B cell (primary cell): ENCODE results near the gene ANKRD13D.

Experiments used
- EZH2 ChIP-seq: IDR thresholded peaks from 2 replicates; pipeline ENCODE4 v1.6.1; 2012; ENCODE audit warnings: borderline replicate concordance, low read depth, mild to moderate bottlenecking, moderate library complexity, low read length; ENCODE audit not compliant: insufficient read depth, poor library complexity, severe bottlenecking
- TF ChIP-seq, protein P1 (sequence below): fragments of 200-600 bp; IDR thresholded peaks from one replicate; pipeline ENCODE4 v1.8.0; 2022; ENCODE audit warnings: antibody characterized with exemption, mild to moderate bottlenecking

DNA sequence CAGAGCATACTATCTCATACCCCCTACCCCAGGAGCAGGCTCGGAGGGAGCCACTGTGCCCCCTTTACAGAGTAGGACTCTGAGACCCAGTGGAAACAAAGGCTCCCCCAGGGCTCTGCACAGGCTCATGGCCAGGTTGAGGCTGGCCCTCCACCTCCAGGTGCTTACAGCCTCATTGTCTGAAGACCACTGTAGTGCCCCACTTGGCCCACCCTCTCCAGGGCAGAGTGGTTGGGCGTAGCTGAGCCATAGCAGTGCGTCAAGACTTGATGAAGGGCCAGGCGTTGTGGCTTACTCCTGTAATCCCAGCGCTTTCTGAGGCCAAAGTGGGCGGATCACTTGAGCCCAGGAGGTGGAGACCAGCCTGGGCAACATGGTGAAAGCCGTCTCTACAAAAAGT is 1.7 kb downstream of the ANKRD13D start:
- TF ChIP-seq, protein P1, sequence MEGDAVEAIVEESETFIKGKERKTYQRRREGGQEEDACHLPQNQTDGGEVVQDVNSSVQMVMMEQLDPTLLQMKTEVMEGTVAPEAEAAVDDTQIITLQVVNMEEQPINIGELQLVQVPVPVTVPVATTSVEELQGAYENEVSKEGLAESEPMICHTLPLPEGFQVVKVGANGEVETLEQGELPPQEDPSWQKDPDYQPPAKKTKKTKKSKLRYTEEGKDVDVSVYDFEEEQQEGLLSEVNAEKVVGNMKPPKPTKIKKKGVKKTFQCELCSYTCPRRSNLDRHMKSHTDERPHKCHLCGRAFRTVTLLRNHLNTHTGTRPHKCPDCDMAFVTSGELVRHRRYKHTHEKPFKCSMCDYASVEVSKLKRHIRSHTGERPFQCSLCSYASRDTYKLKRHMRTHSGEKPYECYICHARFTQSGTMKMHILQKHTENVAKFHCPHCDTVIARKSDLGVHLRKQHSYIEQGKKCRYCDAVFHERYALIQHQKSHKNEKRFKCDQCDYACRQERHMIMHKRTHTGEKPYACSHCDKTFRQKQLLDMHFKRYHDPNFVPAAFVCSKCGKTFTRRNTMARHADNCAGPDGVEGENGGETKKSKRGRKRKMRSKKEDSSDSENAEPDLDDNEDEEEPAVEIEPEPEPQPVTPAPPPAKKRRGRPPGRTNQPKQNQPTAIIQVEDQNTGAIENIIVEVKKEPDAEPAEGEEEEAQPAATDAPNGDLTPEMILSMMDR = no peak
- TF ChIP-seq EZH2 = no peak
